Measurements from ENCODE around the gene IRS1. TPM values are rescaled to one million over a fixed set of nuclear protein-coding genes. Genes with fewer than 3 reads are reported as not detected.

Gene IRS1
- total RNA-seq, 3 donors from 2014 or later: 8.1 to 29.0 (median 13.5) TPM

DNA sequence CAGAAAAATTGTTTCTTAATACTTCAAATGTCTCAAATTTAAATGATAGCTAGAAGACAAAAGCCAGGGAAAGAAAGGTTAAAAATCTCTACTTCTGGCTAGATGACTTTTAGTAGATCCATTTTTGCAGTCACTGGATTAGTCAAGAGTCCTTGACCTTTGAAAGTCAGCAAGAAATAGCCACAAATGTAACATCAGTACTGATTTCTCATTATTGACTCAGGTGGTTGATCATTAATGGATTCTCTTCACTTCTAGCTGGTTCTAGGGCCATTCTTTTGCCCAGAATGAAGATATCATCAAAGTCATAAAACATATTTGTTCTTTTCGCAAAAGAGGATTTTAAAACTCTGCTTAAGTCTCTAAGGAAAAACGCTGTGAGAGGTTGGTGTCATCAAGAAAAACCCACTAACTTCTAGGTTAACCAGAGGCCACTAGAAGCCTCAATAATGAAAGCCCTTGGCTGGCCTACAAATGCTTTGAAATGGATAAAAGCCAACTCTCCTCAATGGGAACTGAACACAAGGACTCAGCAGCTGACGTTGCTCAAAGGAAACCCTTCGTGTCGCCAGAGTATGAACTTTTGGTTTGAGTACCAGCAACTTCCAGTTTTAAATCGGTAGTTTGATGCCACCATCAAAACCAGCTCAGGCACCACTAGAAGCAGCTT, 66.3 kb downstream of the IRS1 start:
- Histone ChIP-seq H3K4me1 (ENCODE audit: low read depth) (no peaks in the 10 kb centered on the region), H3K9me3 (no peaks in the 10 kb centered on the region), H3K36me3 (ENCODE audit: low read depth) (no peaks in the 10 kb centered on the region), H3K4me3 (no peak overlapping the region)
- TF ChIP-seq, protein P1, sequence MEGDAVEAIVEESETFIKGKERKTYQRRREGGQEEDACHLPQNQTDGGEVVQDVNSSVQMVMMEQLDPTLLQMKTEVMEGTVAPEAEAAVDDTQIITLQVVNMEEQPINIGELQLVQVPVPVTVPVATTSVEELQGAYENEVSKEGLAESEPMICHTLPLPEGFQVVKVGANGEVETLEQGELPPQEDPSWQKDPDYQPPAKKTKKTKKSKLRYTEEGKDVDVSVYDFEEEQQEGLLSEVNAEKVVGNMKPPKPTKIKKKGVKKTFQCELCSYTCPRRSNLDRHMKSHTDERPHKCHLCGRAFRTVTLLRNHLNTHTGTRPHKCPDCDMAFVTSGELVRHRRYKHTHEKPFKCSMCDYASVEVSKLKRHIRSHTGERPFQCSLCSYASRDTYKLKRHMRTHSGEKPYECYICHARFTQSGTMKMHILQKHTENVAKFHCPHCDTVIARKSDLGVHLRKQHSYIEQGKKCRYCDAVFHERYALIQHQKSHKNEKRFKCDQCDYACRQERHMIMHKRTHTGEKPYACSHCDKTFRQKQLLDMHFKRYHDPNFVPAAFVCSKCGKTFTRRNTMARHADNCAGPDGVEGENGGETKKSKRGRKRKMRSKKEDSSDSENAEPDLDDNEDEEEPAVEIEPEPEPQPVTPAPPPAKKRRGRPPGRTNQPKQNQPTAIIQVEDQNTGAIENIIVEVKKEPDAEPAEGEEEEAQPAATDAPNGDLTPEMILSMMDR (IDR thresholded peaks at IDR 0.05): no peak
- DNase-seq (no peak), ATAC-seq (no peak)
- intact Hi-C loops (cut with DNase I, micrococcal nuclease): loop anchor here in 1 of 2 donors (10.0 kb wide), 1 partner anchor 61 kb away; the partner anchor contains the start of gene IRS1

DNA sequence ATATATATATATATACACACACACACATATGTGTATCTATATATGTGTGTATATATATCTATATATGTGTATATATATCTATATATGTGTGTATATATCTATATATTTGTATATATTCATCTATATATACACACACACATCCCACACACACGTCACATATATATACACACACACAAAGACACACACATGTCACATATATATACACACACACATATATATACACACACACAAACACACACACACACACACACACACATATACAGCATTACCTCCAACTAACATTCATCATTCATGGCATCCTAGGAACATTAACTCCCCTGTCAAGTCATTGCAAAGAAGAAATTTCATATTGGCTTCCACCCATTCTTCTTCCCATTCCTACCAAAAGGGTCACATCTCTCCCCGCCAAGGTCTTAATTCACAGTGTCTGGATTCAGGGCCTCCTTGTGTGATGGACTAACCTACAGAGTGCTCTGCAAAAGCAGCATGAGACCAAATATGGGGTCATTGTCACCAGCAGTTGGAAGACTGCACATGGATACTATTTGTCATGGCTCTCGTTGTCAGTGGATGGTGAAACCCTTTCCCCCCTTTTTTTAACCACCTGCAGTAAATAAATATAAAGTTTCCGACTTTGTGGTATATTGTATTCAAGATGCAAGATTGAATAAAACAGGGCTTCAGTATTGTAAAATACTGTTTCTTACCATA, 67.0 kb downstream of the IRS1 start:
- DNase-seq: no peak
- ATAC-seq: no peak
- Histone ChIP-seq H3K4me3 (no peak overlapping the region), H3K9me3 (no peaks in the 10 kb centered on the region), H3K36me3 (ENCODE audit: low read depth) (no peaks in the 10 kb centered on the region), H3K4me1 (ENCODE audit: low read depth) (no peaks in the 10 kb centered on the region)
- intact Hi-C loops (cut with DNase I, micrococcal nuclease): loop anchor here in 1 of 2 donors (10.0 kb wide), 1 partner anchor 62 kb away; the partner anchor contains the start of gene IRS1
- TF ChIP-seq, protein P1 (IDR thresholded peaks at IDR 0.05): no peak

GRCh38 chr2:226730481-226730880, 69.1 kb downstream of the IRS1 start:
- no peaks in the 10 kb centered on the region for H3K36me3 ChIP-seq (ENCODE audit: low read depth)
- TF ChIP-seq, protein P1 (IDR thresholded peaks at IDR 0.05): no peak
- intact Hi-C loops (cut with DNase I, micrococcal nuclease): loop anchor here in 1 of 2 donors (10.0 kb wide), 1 partner anchor 64 kb away; the partner anchor contains the start of gene IRS1
- no peak overlapping the region for H3K4me3 ChIP-seq
- no peaks in the 10 kb centered on the region for H3K9me3 ChIP-seq
- DNase-seq: no peak
- H3K4me1 ChIP-seq (ENCODE audit: low read depth): no peaks in the 10 kb centered on the region
- peak; percentile 41 for ATAC-seq

DNA sequence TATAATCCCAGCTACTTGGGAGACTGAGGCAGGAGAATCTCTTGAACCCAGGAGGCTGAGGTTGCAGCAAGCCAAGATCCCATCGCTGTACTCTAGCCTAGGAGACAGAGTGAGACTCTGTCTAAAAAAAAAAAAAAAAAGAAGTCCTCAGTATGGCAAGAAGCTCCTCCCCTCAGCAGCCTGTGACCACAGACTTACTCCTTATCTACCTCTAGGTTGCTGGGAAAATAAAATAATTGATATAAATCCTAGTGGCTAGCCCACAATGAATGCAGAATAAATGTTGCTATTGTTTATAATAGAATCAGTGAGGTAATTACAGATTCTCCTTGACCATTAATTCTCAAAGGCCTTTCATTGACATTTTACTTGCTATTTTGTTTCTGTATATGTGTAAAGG, 70.6 kb downstream of the IRS1 start:
- TF ChIP-seq, protein P1 (IDR thresholded peaks at IDR 0.05): no peak
- no peaks in the 10 kb centered on the region for H3K9me3 ChIP-seq
- DNase-seq: no peak
- no peak for ATAC-seq
- H3K4me1 ChIP-seq (ENCODE audit: low read depth): no peaks in the 10 kb centered on the region
- intact Hi-C loops (cut with DNase I, micrococcal nuclease): no loop called here
- no peaks in the 10 kb centered on the region for H3K36me3 ChIP-seq (ENCODE audit: low read depth)
- no peak overlapping the region for H3K4me3 ChIP-seq

DNA sequence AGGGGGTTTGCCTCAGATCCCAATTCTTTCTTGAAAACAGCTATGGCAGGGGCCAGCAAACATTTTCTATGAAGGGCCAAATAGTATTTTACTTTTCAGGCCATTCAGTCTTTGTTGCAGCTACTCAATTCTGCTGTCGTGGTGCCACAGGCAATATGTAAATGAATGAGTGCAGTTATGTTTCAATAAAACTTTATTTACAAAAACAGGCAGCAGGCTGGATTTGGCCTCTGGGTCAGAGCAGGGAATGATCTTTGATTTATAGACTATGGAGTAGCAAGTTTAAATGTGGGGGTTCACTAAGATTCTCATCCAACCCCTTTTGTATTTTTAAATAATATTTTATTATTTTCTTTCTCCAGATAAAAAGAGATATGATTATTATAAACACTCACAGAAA, 72.4 kb downstream of the IRS1 start:
- DNase-seq (no peak), ATAC-seq (no peak)
- H3K4me1 ChIP-seq (ENCODE audit: low read depth): no peaks in the 10 kb centered on the region
- TF ChIP-seq, protein P1 (IDR thresholded peaks at IDR 0.05): no peak
- H3K36me3 ChIP-seq (ENCODE audit: low read depth): no peaks in the 10 kb centered on the region
- intact Hi-C loops (cut with DNase I, micrococcal nuclease): no loop called here
- no peak overlapping the region for H3K4me3 ChIP-seq
- H3K9me3 ChIP-seq: no peaks in the 10 kb centered on the region
